ENCODE data around the gene FRMD1.

Gene FRMD1

DNA sequence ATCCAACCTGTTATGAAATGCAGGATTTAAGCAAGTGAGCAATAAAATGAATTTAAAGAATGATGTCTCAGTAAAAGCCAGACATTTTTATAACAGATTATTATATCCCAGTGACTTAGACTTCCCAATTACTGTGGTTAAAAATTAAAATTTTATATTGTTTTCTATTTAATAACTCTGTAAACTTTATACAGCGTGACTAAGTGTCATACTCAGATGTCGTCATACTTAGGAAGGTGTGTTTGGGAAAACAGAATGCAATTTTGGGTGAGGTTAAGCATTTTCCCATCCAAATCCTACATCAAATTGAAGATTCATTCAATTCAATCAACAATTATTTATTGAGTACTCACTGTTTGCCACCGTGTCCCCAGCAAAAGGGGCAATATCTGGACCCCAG is 31.4 kb upstream of the FRMD1 start:
- DNase-seq, result no peak

DNA sequence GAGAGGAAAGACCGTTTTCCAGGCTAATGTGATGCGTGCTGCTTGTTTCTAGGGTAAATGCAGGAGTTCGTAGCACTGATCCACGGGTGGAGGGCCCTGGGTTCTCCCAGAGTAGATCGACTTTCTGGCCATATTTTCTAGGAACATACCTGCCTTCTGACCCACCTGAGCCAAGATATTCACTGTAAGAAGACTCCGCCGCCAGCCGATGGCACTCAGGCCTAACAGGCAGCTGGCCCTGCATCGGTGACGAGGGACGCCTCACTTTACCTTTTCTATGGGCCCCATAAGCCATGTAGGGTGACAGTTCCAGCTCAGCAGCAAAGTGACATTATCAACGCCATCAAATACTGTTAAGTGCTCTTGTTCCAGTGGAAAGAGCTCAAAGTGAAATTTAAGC is 30.2 kb upstream of the FRMD1 start:
- DNase-seq, result no peak

DNA sequence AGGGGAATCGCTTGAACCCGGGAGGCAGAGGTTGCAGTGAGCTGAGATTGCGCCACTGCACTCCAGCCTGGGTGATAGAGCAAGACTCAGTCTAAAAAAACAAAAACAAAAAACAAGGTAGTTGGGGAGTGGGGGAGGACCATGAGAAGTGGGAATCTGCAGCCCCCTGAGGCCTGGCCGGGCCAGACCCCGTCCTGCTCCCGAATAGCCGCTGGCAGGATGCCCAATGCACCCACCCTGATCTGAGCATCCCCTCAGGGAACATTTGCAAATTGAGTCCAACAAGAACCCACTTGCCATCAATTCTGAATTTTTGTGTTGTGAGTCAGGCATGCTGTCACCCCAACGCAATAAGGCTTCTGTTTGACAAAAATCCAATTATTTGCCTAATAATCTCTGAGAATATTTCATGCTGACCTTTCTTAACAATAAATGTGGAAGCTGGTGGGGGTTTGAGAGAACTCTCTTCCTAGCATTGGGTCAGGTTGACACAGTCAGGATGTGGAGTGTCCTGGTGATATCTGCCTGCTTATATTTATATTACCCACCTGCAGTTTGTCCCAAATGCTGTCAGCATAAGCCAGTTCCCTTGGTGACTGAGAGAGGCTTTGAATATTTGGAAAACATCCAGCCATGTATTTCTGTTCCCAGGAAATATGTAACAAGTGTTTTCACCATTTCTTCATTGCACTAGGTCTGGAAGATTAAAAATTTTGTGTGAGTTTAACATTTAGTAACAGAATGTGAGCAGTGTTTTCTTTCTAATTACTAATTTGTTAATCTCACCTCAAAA is 28.4 kb upstream of the FRMD1 start:
- no peak for DNase-seq

DNA sequence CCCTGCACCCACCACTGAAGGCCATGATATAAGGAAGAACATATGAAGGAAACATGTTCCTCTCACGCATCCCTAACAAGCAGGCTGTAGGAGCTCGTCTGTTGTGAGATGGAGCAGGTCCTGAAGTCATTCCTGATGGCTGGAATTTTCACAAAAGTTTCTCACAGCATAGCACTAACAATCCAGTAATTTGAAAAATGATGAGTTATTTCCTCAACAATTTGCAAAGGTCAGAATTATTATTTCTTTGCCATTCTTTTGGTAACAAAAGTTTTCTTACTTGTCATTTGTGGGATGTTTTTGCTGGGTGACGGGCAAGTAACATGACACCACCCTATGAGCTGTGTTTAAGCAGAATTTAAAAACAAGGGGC is 27.6 kb upstream of the FRMD1 start:
- no peak for DNase-seq

DNA sequence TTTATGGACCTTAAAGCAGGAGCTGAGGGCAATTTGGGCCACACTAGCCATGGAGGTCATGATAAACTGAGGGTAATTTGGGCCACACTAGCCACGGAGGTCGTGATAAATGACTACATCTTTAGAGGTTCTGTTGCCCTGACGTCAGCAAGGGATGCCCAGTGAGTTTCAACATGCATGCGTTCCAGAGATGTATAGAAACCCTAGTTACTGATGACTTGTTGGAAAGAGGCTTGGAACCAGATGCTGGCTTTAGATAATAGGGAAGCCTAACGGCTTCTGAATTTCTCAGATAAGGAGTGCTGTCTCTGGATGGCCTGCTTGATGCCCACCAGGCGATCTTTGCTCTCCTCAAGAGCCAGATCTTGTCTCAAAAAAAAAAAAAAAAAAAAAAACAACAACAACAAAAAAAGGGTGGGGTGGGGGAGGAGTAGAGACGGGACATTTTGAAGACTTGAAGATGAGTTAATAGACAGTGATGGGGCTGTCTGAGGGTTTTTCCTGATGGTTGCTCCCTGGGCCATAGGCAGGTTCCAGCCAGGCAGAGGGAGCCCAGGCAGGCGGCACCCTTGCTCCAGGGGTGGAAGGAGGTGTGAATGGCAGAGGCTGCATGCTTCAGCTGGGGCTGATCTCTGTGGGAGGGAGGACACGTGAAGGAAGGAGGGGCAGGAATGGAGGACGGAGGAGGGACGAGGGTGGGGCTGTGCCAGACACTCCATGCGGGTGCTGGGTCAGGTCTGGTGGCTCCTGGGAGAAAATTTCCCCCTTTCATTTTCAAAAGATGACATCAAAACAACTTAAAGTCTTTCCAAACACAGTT is 27.0 kb upstream of the FRMD1 start:
- no peak for DNase-seq

DNA sequence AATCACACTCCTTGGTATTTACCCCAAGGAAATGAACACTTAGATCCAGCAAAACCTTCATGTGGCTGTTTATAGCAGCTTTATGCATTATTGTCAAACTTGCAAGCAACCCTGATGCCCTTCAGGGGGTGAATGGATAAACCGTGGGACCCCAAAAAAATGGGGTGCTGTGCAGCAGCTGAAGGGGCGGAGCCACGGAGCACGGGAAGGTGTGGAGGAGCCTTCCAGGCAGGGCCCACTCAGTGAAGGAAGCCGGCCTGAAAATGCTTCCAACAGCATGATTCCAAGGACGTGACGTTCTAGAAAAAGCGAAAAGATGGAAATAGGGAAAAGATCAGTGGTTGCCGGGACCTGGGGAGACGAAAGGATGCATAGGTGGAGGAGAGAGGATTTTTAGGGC is 25.6 kb upstream of the FRMD1 start:
- DNase-seq, result no peak

DNA sequence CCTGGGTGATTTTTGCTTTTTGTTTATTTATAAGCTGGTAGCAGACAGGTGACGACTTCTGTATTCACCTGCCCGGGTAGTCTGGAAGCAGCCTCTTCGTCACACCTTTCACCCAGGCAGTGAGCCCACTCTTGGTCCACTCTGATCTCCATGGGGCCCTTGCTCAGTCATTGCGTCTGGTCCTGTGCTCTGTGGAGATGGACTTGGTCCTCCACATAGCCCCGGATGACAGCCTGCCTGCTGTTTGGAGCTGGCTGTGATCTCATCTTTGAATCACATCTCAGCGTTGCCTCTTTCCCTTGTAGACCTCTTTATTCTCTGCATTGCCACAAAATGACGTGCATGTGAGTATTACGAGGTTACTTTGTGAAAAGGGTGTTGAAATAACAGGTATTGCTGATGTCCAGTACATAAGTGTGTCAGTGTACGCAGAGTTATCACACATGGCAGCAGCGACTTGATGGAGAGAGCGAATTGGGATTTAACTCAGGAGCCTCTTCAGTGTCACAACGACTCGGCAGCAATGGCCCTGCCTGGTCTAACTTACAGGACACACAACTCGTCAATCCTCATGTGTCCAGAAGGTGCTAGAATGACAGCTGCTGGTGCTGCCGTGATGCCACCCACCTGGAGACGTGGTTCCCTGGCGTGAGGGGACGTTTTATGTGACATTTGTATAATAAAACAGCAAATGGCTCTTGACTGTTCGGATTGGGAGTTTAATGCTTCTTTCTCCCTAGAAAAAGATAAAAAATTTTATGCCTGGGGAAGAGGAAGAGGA is 24.2 kb upstream of the FRMD1 start:
- DNase-seq, result no peak

DNA sequence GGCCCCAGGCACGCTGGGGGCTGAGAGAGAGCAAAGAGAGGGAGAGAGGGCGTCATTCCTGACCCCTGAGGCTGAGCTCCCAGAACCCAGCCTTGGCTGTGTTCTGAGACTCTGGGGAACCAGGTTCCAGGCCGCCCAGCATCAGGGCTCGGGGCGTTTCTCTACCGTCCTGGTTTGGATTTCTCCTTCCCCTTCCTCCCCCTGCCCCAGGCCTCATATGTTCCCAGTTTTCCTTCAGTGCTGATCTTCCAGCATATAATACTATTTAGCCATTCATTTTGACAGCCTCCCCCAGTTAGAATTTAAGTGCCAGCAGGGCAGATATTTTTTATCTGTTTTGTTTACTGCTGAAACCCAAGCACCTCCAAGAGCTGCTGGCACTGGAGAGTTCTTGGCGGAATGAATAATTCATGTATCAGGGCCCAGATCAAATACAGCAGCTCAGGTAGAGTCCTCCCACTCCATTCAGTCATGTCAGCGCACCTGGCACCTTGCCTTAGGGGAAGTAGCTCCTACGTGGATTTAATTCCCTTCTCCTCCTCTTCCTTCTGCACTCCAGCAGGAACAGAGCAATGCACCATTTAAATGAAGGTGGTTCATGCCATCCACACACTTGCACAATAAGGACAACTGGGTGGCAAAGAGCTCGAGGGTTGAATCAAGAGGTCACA is 23.4 kb upstream of the FRMD1 start:
- peak; percentile 70 for DNase-seq

DNA sequence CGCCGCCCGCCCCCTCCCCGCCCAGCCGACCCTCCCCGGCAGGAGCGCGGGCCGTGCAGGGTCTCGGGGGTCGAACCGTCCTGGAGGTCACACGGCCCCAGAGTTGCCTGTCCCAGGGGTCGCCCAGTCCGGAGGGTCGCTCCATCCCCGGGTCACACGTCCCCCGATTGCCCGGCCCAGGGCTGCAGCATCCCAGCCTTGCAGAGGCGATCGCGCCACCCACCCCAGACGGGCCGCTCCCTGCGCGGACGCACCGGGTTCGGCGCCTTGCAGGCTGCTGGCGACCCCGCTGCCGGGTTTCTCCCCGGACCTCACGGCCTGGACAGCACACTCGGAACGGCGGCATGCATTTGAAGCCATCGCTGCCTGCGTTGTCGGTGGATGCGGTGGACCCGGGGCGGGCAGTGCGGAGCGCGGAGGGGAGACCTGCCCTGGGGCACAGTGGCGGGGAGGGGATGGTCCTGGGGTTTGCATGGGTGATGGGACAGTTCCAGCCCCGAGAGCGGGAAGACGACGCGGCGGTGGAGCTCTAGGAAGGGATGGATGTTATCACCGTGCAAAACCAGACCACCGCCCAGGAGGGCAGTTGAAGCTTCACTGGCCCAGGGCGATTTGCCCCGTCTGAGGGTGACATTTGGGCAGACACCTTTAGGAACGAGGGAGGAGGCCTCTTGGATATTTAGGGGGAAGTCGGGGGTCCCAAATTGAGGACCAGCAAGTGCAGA is 22.7 kb upstream of the FRMD1 start:
- DNase-seq, result no peak

DNA sequence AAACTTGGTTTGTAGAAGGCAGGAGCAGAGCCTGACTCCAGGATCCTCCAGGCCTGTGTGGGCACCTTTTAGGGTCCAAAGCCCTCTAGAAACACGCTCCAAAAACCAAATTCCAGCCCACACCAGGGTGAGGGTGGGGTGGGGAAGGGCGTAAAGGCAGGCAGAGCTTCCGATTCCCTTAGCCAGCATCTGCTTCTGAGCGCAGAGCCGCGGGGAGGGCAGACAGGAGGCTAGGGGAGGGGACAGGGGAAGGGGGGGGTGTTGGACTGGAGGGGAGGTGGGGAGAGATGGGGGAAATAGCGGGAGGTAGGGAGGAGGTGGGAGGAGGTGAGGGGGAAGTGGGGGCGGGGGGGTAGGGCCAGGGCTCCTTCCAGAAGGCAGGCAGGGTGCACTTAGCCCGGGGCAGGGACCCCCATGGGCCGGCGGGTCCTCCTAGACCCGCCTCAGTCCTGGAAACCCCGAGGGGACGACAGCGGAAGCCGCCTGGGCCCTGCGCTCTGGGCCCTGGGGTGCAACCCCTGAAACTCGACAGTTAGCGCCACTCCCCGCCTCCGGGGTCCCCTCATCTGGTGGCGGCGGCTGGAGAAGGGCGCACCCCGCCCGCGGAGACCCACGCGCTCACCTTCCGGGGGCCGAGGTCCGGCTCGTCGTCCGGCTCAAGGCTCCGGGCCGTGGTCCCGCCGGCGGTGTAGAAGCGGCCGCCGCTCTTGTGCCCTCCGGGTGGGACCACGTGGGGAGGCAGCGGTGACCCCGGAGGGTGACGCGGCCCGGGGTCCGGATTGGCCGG is 22.0 kb upstream of the FRMD1 start:
- DNase-seq, result no peak

DNA sequence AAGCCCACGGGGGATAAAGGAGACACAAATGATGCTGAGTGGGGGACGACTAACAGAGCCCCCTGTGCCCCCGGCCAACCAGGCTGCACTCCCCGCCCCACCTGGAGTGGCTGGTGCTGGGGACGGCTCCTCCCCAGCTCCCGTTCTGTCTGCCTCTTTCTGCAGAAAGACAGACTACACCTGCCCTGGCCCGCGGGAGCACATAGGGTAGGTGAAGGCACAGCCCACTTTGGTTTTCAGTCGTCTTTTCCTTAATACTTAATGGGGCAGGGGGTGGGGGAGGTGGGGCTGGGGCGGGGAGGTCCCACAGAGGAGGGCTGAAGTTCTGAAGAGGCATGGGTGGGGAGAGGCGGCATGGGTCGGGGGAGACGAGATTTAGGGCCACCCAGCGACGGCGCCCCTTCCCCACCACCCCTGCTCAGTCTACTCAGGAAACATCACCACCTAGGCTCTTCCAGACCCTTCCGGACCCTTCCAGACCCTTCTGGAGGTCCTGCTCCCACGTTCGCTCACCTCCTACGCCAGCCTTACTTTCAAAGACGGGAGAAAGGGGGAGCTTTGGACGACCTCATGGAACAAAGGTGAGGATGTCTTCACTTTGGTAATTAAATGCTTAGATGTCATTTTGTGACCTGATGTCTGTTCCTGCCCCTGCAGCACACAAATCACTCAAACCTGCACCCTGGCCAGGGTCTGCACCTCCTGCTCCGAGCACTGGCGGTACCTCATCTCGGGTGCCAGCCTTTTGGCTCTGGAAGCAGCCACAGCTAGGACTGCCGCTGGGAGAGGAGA is 21.2 kb upstream of the FRMD1 start:
- no peak for DNase-seq

DNA sequence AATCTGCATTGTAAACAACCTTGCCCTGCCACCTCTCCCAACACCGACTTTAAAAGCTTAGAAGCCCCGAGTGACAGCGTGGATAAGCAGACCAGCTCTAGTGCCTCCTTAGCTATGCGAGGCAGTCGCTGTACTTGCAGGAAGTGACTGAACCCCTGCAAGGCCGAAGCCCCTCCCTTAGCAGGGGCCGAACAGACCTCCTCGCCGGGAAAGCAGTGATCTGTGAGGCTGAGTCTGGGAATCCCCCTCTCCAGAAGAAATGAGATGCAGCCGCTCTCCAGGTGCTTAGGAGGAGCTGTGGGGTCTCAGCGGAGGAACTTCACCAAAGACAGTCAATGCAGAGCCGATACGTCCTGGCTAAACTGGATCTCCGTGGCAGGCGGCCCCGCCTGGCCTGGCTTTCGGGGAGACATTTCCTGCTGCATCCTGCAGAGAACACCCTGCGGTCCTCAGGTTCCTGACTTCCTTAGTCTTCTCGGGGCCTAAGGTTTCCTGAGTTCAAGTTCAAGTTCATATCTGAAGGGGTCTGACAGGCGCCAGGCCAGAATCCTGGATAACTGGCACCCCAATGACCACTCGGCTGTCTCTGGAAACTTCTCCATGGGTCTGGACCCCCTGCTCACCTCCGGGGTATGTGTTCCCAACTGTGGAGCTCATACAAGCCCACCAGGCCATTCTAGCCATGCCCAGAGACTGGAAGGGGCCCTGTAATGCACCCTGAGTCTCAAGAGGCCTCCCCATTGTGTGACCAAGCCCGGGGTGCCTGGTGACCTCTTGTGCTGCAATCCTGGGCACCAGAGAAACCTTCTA is 20.4 kb upstream of the FRMD1 start:
- DNase-seq, result no peak

DNA sequence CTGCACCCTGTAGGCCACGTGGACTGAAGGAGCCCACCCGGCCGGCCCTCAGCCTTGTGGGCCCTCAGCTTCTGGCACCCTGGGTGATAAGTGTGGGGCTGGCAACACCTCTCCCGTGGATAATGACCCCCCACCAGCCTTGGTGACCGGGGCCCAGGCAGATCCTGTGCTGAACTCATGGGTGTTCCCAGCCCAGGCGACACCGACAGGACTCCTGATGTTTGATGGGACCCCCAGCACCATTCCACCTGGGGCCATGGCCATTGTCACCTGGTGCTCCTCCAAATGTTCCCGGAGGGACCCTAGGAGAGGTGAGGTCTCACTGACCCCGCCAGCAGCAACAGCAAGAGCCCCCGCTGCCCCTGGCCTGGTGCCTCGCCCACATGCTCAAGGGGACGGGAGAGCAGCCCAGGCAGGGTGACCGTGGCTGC is 19.4 kb upstream of the FRMD1 start:
- DNase-seq, result no peak

DNA sequence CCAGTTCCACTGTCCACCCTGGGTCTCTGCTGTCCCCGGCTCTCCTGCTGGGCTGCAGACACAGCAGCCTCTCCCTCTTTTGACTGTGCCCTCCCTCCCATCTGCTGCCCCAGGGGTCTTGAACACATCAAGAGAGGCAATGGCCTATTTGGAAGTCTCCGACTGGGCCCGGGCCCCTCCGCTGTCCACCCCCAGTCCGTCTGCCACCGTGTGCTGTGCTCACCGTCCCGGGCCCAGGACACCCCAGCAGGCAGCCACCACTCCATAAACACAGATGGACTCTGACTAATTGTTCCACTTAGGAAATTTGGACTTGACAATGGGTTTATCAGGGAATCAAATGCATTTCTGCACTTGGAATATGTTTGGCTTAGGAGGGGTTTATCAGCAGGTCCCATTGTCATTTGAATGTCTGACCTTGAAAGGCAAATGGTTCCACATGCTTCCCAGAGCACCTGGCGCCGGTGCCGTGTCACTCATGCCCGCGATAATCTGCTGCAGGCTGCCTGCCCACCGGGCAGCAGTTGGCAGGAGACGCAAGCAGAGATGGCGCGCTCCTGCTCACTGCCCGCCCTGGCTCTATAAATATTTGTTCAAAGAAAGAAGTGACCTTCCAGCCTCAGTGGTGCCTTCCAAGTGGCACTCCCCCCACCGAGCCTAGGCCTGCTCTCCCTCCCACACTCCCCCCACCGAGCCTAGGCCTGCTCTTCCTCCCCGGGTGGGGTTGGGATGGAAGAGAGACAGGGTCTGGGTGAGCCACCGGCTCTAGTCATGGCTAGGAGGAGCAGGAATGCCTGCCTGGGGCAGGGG is 18.8 kb upstream of the FRMD1 start:
- DNase-seq, result no peak

DNA sequence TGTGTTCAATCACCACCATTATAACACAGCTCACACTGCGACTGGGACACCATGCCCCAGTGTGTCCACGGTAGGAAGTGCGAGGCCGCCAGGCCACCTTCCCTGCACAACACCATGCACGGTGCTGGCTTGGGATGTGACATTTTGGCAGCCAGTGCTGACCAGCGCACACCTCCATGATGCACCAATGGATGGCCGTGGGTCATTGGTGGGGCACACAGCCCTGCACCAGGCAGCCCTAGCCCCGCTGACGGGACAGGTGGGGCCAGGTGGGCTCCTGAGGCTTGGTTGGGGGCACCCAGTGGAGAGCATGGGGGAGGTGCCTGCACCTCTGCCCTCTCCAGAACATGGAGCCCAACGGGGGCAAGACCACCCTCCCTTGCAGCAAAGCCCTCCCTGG is 18.2 kb upstream of the FRMD1 start:
- DNase-seq, result no peak

DNA sequence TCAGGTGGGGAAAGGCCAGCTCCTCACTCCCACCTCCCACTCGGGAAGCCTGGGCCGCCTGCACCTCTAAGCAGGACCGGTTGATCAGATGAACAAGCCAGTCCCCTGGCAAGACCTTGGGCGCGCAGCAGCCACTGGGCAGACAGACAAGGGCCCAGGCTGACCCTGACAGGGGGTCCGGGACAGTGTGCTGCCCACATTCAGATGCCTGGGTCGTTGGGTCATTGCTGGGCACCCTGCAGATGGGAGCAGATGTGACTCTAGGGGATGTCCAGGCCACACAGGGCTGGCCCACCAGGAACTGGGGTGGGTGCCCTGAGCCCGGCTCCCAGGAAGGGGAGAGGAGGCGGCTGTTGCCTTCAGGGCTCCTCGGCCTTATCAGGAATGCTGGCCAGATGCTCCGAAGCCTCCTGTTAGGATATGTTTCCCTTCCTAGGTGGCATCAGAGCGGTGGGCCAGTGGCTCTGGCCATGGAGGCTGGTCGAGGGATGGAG is 17.3 kb upstream of the FRMD1 start:
- no peak for DNase-seq

DNA sequence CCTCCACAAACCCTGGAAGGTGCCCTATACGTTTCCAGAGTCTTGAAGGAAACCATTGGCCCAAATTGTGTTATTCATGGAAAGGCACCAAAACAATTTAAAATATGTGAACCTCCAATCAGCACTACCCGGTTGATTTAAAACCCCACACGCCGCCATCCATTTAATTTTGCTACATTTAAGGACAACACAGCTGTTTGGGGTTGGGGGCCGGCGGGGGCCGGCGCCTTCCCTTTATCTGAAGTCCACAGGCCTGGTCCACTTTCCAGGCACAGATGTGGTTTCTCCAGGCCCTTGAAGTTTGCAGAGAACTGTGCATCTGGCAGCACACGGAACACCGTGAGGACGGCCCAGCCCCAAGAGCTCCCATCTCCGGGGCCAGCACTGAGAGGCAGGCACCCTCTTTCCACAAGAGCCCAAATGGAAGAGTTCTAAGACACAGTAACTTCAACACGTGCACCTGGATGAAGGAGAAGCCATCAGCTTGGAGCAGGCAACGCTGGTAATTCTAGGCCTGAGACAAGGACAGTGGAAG is 16.8 kb upstream of the FRMD1 start:
- DNase-seq, result no peak

DNA sequence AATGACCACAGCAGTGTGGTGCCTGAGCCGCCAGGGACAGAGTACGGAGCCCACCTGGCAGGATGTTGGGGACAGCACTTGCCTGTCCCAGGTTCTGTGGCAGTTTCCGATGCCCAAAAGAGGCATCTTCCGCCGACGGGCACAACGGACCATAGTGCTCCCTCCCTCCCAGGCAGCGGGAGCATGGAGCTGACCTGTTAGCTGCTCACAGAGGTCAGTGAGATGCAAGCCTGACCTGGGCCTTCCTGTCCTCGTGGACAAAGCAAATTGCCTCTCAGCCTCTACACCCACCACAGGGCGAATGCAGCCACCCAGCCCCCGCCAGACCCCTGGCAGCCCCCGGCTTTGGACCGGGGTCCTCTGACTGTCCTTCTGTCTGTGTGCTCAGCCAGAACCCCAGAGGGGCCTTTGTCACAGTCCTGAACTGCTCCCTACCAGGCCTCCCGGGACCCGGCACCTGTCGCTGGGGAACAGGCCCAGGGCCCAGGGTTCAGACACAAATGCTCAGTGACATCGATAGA is 16.2 kb upstream of the FRMD1 start:
- no peak for DNase-seq

Measured in NCI-H2171 treated with DMSO at 0.1 percent for 48 hours (cell line).